GM18907 (cell line): ENCODE results near the gene THRB.
"Not testable (repeated sequence)": the region's sequence is repeated elsewhere in the genome, so short reads cannot be mapped to it uniquely, and the experiment has no call there.

Experiments
- ATAC-seq: cut with Tn5 transposase; IDR thresholded peaks from one replicate; pipeline ENCODE4 v1.9.1; 2021; ENCODE audit warnings: mild to moderate bottlenecking, moderate library complexity; ENCODE audit not compliant: unreplicated experiment

THRB gene

DNA sequence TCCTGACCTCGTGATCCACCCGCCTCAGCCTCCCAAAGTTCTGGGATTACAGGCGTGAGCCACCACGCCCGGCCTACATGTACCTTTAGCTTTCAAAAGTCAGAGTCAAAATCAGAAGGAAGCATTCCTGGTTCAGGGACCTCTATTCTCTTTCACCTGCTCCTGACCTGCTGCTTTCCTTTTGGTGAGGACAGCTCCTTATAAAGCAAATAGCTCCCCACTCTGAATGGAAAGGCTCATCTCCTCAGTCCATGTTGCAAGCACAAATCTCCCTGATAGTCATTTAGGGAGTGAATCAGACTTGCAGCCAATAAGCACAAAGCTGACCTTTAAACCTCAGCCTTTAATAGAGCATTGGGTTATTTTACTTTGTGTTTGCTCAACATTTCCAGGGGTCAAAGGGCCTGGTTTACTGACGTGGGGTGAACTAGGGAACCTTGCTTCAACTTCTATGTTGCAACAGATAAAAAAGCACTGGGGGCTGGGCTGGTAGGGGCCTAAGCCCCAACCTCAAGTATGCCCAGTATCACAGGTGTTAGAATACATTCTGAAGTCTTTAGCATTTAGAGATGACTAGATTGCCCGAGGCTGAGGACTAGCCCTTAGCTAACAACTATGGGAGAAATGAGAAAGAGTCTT, 43.1 kb downstream of the THRB start:
- no peak for ATAC-seq

DNA sequence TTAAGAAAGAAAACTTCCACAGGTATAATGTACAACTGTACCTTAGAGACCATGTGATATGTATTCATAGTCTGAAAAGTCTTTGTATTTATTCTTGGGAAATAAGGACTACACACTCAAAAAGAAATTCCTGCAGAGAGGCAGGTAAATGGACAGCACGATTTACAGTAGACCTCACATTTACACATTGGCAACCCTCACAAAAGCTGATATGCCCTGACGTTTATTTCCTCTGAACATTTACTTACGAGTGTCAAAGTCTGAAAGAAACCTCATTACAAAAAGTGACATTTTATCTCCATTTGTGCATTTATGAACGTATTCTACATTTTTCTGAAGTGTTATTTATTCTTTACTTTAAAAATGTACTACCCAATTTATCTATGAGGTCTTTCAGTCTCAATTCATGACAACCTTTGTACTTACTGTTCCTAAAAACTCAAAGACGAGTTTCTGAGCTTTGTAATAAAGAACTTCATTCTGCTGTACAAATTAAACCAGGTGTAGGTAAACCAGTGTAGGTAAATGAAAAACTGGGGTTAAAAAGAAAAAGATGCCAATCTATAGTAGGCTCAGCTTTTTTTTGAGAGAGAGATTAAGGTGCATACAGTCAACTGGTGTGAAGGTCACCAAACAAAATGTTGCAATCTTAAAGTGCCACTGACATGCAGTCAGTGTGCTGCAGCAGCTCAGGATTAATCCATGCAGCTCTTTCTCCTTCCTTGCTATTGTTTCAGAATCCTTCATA, 44.3 kb downstream of the THRB start:
- no peak for ATAC-seq

DNA sequence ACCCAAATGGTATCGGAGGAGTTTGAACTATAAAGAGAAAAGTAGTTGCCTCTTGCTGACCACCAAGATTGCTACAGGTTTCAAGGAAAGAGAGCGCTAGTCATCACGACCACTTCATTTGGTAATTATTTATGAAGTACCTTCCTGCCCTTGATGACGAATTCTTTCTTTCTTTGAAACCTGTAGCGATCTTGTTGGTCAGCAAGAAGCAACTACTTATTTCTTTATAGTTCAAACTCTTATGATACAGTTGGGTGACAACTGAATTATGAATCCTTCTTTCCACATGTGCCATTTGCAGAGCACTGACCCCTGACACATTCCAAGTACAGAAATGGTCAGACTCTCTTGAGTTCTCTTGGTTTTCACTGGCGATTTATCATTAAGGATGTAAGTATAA, 46.8 kb downstream of the THRB start:
- ATAC-seq = no peak

DNA sequence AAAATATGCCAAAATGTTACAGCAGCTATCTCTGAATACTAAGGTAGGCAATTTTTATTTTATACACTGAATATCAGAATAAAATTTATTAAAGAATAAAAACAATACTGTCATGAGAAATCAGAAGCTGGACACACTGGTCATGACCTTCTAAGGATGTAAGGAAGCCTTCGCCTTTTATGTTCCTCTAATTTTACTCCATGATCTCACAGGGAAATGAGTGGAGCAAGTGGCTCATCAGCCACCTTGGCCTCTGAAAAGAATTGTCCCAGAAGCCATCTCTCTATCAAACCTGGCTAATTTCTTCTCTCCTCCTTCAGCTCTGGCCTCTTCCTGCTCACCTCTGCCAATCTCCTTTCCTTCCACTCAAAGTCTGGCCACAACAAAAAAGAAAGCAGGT, 48.6 kb downstream of the THRB start:
- ATAC-seq = no peak

GRCh38 chr3:24443476-24443875, 51.2 kb downstream of the THRB start:
- ATAC-seq = no peak

DNA sequence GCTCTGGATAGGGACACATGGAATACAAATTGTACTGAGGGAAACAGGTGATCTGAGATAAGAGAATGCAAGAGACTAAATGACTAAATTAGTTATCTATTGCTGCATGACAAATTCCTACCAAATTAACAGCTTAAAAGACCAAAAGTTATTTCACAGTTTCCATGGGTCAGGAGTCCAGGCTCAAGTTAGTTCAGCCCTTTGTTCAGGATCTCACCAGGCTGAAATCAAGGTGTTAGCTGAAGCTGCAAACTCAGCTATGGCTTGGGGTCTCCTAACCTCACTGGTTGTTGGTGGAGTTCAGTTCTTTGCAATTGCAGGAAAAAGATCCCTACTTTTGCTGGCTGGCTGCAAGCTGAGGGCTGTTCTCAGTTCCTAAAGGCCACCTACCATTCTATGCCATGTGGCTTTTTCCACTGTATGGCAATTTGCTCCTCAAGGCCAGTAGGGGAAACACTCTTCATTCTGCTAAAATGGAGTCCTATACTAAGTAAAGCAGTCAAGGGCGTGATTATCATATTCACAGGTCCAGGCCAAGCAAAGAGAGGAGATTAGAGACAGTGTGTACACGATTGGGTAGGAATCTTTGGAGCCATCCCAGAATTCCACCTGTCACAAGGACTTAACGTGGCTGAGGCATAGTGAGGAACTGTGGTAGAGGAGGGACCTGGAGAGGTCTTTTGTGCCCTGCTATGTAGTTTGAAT, 53.7 kb downstream of the THRB start:
- no peak for ATAC-seq

DNA sequence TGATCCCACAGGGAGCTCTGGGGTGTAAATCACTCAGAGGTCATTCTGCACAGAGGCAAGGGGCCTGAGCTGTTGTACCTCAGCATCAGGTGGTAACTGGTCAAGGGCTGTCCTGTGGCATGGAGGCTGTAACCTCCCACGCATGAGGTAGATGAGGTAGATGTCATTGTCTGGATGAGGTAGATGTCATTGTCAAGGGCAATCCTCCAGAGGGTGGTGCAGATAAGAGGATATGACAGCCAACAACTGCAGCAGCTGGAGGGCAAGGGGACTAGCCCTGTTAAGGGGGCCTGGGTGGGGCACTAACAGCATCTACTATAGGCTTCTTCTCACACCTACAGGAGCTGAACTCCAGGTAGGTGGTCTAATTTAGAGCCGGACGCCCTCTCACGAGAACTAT, 55.6 kb downstream of the THRB start:
- no peak for ATAC-seq

DNA sequence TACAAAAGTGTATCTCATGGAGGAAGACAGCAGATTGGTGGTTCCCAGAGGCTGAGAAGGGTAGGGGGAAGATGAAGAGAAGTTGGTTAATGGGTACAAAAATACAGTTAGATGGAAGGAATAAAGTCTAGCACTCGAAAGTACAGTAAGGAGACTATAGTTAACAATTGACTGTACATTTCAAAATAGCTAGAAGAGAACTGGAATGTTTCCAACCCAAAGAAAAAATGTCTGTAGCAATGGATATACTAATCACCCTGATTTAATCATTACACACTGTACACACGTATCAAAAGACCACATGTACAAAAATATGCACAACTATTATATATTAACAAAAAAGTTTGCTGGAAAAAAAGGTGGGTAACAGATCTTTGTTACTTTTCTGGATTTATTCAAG, 57.3 kb downstream of the THRB start:
- no peak for ATAC-seq

- ATAC-seq = no peak
These were observed 59.1 kb downstream of the THRB start for GRCh38 chr3:24435584-24435983.

- no peak for ATAC-seq
These were observed 60.0 kb downstream of the THRB start for GRCh38 chr3:24434651-24435050.

DNA sequence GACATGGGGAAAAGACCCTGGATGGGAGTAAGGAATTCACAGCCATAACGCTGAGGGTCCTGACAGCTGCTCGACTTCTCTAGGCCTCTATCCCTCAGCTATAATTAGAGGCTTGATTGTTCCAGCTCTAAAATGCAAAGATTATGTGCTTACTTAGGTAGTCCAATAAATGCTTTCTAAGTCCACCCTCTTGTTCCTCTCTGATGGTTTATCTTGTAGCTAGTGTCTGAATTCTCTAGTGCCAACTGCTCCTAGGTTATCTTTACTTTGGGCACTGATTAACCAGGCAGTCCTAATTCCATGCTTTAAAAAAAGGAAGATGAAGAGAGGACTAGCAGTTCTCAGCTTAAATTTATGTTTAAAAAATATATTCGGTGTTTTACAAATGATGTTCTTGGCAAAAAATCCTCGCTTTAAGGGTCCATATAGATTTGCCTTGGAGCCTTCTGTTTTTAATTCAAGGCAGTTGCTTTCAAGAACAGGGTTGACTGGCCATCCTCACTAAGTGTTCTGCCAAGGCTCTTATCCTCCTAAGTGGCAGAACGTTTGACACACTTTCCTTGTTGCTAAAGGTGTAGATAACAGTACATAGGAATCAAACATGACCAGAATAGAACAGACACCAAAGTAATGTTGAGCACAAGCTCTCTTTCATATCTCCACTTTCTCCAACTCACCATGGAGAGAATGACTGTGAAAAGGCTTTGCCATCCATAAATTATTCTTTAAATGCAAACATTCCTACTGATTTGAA, 60.6 kb downstream of the THRB start:
- no peak for ATAC-seq

DNA sequence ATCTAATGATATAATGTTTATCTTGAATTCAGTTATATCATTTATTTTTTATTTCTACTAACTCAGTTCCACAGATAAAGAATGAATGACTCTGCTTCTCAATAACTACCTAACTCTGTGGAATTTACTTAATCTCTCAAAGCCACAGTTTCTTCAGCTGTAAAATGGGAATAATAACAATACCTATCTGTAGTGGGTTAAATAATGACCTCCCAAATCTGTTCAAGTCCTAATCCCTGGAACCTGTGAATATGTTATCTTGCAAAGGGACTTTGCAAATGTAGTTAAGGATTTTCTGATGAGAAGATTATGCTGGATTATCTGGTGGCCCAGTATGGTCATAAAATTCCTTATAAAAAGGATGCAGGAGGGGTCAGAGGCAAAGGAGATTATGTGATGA, 61.7 kb downstream of the THRB start:
- ATAC-seq = no peak

- no peak for ATAC-seq
These were observed 66.2 kb downstream of the THRB start for GRCh38 chr3:24428481-24428880.

- ATAC-seq = no peak
These were observed 67.8 kb downstream of the THRB start for GRCh38 chr3:24426896-24427295.

DNA sequence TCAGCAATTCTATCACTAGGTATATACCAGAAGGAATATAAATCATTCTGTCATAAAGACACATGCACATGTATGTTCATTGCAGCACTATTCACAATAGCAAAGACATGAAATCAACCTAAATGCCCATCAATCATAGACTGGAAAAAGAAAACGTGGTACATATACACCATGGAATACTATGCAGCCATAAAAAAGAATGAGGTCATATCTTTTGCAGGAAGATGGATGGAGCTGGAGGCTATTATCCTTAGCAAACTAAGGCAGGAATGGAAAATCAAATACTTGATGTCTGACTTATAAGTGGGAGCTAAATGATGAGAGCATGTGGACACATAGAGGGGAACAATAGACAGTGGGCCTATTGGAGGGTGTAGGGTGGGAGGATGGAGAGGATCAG, 73.8 kb downstream of the THRB start:
- not testable (repeated sequence) for ATAC-seq

- ATAC-seq = no peak
These were observed 74.4 kb downstream of the THRB start for GRCh38 chr3:24420224-24420623.

DNA sequence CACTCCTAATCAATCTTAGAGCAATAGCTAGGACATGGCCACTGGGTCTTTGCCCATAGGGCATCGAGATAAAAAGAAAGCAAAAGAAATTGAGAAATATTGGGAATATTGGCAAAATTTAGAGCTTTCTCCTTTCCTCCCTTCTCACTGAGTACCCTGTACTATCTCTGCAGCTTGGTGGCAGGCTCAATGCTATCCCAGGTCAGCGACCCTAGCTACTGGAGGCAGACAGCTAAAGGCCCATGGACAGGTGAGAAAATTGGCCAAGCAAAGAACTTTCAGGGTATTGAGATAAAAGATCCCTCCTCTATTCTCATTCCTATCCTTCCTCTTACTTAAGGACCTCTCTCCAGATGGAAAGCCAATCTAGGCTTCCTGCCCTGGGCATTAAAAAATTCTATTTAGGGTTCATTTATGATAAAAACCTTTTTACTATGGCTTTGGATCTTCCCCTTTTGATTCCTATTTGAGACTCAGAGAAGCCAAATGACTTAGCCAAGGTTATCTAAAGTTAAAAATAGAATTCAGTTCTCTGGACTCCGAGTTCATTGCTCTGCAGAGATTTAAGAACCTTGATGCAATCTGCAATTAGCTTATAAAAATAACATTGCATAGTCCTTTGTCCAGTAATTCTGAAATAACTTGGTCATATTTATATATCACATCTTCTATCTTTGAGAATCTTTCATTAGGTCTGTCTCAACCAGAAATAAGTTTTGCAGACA, 75.4 kb downstream of the THRB start:
- no peak for ATAC-seq

- ATAC-seq = no peak
These were observed 76.9 kb downstream of the THRB start for GRCh38 chr3:24417730-24418129.

GRCh38 chr3:24416224-24416623, 78.4 kb downstream of the THRB start:
- no peak for ATAC-seq

- ATAC-seq = no peak
These were observed 78.8 kb downstream of the THRB start for GRCh38 chr3:24415824-24416223.

DNA sequence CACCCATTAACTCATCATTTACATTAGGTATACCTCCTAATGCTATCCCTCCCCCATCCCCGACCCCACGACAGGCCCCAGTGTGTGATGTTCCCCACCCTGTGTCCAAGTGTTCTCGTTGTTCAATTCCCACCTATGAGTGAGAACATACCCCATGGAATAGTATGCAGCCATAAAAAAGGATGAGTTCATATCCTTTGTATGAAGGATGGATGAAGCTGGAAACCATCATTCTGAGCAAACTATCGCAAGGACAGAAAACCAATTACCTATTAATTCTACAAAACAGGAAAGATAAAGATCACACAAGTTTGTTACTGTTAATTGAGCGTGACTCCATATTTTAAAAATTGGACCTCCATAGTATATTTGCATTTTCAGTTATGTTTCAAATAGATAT, 81.0 kb downstream of the THRB start:
- ATAC-seq = not testable (repeated sequence)
